T-cell (primary cell): Measurements from ENCODE around the gene IQSEC3. TPM values are rescaled to one million over a fixed set of nuclear protein-coding genes. Genes with fewer than 3 reads are reported as not detected.
A peak's percentile ranks its signal among the peaks of the same experiment; 100 is the strongest.
"Not testable (repeated sequence)": the region's sequence is repeated elsewhere in the genome, so short reads cannot be mapped to it uniquely, and the experiment has no call there.

Experiments
- ATAC-seq, 4 experiments: fragments of 200-7000 bp in 3 of 4; fragments of 150-1000 bp in 1 of 4; cut with Tn5 transposase; replicated peaks in 1 of 4; 1 replicate in 3 of 4; 2 replicates in 1 of 4; pipeline ENCODE4 v1.10.0; 2021; ENCODE audit warnings: moderate library complexity in 3 of 4, mild to moderate bottlenecking in 2 of 4, moderate number of reproducible peaks in 1 of 4
- CTCF ChIA-PET, 2 donors: fragments of 300-600 bp; sonication (Branson Sonifier 250); formaldehyde crosslinking; loops; one replicate each; lab custom pipeline; 2022; ENCODE audit warnings: antibody characterized with exemption in 2 of 2; lab: Charles Lee
- POLR2A ChIA-PET, 2 donors: fragments of 300-600 bp; sonication (Branson Sonifier 250); formaldehyde crosslinking; loops; one replicate each; lab custom pipeline; 2022; ENCODE audit warnings: antibody characterized with exemption in 2 of 2; lab: Charles Lee
- DNase-seq, 35 experiments: peaks; one replicate each; pipeline versions ENCODE4 v3.0.0 to v3.0.0-alpha.2; 2013 to 2023
- H3K27ac ChIP-seq: one replicate; pipeline ENCODE4 v1.5.1; 2013; ENCODE audit warnings: low read length
- H3K27me3 ChIP-seq, 2 experiments: replicated peaks in 1 of 2; 1 replicate in 1 of 2; 2 replicates in 1 of 2; pipeline versions ENCODE4 v1.6.1 to v1.7.0; 2013; ENCODE audit warnings: low read length in 1 of 2, mixed read lengths in 1 of 2; ENCODE audit not compliant: control insufficient read depth in 2 of 2, insufficient read depth in 2 of 2; ENCODE audit errors: extremely low read depth in 1 of 2
- H3K36me3 ChIP-seq, 2 donors: 1 replicate in 1 of 2; 2 replicates in 1 of 2; pipeline versions ENCODE4 v1.6.1 to v1.7.0; 2013; ENCODE audit warnings: low read length in 1 of 2; ENCODE audit not compliant: control insufficient read depth in 2 of 2, insufficient read depth in 1 of 2; ENCODE audit errors: extremely low read depth in 1 of 2
- H3K4me1 ChIP-seq, 2 experiments: 1 replicate in 1 of 2; 2 replicates in 1 of 2; pipeline versions ENCODE4 v1.6.1 to v1.7.0; 2013; ENCODE audit warnings: low read length in 2 of 2, mixed read lengths in 1 of 2; ENCODE audit not compliant: insufficient read depth in 2 of 2, control insufficient read depth in 1 of 2; ENCODE audit errors: extremely low read depth in 1 of 2
- H3K4me3 ChIP-seq, 2 donors: 1 replicate in 1 of 2; 2 replicates in 1 of 2; pipeline versions ENCODE4 v1.5.1 to v1.7.0; 2013; ENCODE audit warnings: mild to moderate bottlenecking in 2 of 2, low read length in 1 of 2, moderate library complexity in 1 of 2; ENCODE audit not compliant: control insufficient read depth in 1 of 2; ENCODE audit errors: extremely low read depth in 1 of 2
- H3K9me3 ChIP-seq: 2 replicates; pipeline ENCODE4 v1.7.0; 2013
- H3K27ac Mint-ChIP-seq, 2 donors: one replicate each; pipeline ENCODE4 v1.8.0; 2020 to 2021; ENCODE audit warnings: mild to moderate bottlenecking in 2 of 2, mixed read lengths in 2 of 2
- H3K27me3 Mint-ChIP-seq, 2 donors: one replicate each; pipeline ENCODE4 v1.8.0; 2021 to 2022; ENCODE audit warnings: mixed read lengths in 2 of 2
- H3K36me3 Mint-ChIP-seq: one replicate; pipeline ENCODE4 v1.8.0; 2021; ENCODE audit warnings: mixed read lengths
- H3K4me1 Mint-ChIP-seq, 3 donors: one replicate each; pipeline ENCODE4 v1.8.0; 2020 to 2022; ENCODE audit warnings: mixed read lengths in 3 of 3, mild to moderate bottlenecking in 1 of 3
- H3K4me3 Mint-ChIP-seq, 3 donors: one replicate each; pipeline ENCODE4 v1.8.0; 2020 to 2022; ENCODE audit warnings: mild to moderate bottlenecking in 3 of 3, mixed read lengths in 3 of 3, moderate library complexity in 3 of 3
- H3K9me3 Mint-ChIP-seq, 3 donors: one replicate each; pipeline ENCODE4 v1.8.0; 2020 to 2022; ENCODE audit warnings: mixed read lengths in 3 of 3
- WGBS: methylation state at CpG from one replicate; pipeline ENCODE4 v1.1.5; 2013; ENCODE audit warnings: missing lambda C conversion rate; ENCODE audit not compliant: insufficient coverage; 5-methylcytosine and 5-hydroxymethylcytosine counted together
- total RNA-seq, 35 experiments: library from RNA in 6 of 35; stranded (reverse) in 6 of 35; fragments of 120-200 nt in 1 of 35; gene quantifications; one replicate each; pipeline versions ENCODE4 v1.2.1 to v1.2.4 and lab custom pipeline; 2013 to 2026

The IQSEC3 gene
- total RNA-seq, 5 donors from 2014 or later (not counting 1 experiment from before 2014, with no cell fraction given): 0.30 to 7.3 (median 2.9) TPM

- 52% methylated on average over 4 of the region's 5 CpGs for WGBS
- H3K27ac Mint-ChIP-seq, H3K4me1 ChIP-seq, H3K9me3 Mint-ChIP-seq, H3K4me1 Mint-ChIP-seq, POLR2A ChIA-PET, H3K4me3 Mint-ChIP-seq, H3K36me3 Mint-ChIP-seq, H3K9me3 ChIP-seq, H3K36me3 ChIP-seq, ATAC-seq, CTCF ChIA-PET, H3K27ac ChIP-seq, DNase-seq, H3K4me3 ChIP-seq: not testable (repeated sequence)
- peaks cover 50 to 64% of the 10 kb centered on the region in 2 donors for H3K27me3 Mint-ChIP-seq
- H3K27me3 ChIP-seq: peaks cover 6 to 26% of the 10 kb centered on the region in 2 experiments
Measured at GRCh38 chr12:51087-51486, 15.5 kb upstream of the IQSEC3 start.

GRCh38 chr12:51962-52361, 14.6 kb upstream of the IQSEC3 start:
- H3K9me3 ChIP-seq, H3K36me3 ChIP-seq, H3K4me3 ChIP-seq, H3K4me1 Mint-ChIP-seq, H3K4me1 ChIP-seq, H3K36me3 Mint-ChIP-seq, POLR2A ChIA-PET, H3K27ac Mint-ChIP-seq, H3K27ac ChIP-seq, H3K4me3 Mint-ChIP-seq, CTCF ChIA-PET, DNase-seq, H3K9me3 Mint-ChIP-seq, ATAC-seq: not testable (repeated sequence)
- H3K27me3 Mint-ChIP-seq: peaks cover 53 to 67% of the 10 kb centered on the region in 2 donors
- WGBS: 67% methylated on average over 5 of the region's 6 CpGs
- peaks cover 6 to 34% of the 10 kb centered on the region in 2 experiments for H3K27me3 ChIP-seq

DNA sequence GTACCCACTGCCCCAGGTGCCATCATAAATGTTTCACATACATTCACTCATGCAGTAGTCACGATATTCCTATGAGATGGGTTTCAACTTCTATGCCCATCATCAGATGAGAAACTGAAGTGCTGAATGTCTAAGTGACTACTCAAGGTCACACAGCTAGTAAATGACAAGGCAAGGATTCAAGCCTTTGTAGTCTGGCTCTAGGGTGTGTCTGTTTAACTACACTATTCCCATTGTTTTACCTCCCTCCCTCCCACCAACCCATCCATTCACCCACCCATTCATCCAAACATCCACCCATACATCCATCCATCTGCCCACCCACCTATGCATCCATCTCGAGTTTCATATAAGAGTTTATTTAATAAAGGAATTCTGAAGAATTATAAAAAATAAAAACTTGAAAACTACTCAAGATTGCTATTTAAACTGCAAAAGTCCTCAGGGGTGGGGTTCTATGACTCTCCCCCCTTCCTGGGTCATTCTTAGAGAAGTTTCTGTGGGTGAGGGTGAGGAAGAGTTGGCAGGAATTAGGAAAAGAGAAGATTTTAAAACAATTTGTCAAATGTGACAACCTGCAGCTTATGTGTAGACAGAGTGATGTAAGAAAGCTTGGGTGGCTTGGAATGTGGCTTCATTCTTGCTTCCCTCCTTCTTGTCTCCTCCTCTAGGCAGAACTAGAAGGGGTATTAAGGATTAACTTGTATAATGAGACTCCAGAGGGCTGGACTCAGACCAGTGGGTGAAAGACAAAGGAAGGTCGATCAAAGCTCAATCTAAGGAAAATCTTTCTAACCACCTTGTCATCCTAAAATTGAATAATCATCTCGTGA, 13.4 kb upstream of the IQSEC3 start:
- peaks cover 6 to 42% of the 10 kb centered on the region in 2 experiments for H3K27me3 ChIP-seq
- peak in 1 of 4 experiments; percentile 12 for ATAC-seq
- POLR2A ChIA-PET, H3K36me3 ChIP-seq, H3K4me1 Mint-ChIP-seq, H3K9me3 ChIP-seq, H3K9me3 Mint-ChIP-seq, H3K4me3 Mint-ChIP-seq, DNase-seq, H3K36me3 Mint-ChIP-seq, H3K4me1 ChIP-seq, CTCF ChIA-PET, H3K27ac ChIP-seq, H3K27ac Mint-ChIP-seq, H3K4me3 ChIP-seq: not testable (repeated sequence)
- no CpG with 5 or more reads among the region's 4 CpGs for WGBS
- H3K27me3 Mint-ChIP-seq: peaks cover 59 to 75% of the 10 kb centered on the region in 2 donors

DNA sequence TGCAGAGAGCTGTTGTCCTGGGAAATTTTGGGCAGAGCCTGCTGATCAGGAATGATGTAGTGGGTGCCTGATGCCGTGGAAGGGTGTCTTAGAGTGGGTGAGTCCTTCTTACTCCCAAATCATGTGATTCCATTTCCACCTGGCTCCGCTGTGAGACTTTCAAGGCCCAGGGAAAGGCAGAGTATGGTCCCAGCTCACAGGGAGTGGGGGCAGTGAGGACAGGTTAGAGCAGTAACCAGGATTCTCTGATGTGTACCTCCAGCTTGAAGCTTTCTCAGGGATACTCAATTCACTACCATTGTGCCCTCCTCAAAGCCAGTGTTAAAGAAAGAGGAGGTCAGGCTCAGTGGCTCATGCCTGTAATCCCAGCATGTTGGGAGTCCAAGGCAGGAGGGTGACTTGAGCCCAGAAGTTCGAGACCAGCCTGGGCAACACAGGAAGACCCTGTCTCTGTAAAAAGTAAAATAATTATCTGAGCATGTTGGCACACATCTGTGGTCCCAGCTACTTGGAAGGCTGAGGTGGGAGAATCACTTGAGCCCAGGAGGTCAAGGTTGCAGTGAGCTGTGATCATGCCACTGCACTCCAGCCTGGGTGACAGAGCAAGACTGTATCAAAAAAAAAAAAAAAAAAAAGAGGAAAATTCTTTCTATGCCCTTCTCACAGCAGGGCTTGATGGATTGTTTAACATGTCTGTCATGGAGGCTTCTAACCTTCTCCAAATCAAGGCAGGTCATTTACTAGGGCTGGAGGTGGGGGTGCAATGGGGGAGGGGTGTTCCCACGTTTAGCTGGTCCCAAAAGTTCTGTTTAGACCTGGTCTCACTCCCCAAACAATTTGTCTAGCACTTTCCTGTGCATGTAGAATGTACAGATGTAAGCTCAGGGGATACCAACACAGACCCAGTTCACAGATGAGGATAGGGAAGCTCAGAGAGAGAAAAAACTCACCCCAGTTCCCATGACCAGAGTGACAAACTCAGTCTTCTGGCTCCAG, 12.5 kb upstream of the IQSEC3 start:
- H3K4me1 Mint-ChIP-seq: no peaks in the 10 kb centered on the region
- Histone ChIP-seq H3K4me1 (no peaks in the 10 kb centered on the region), H3K4me3 (no peak overlapping the region), H3K36me3 (no peaks in the 10 kb centered on the region), H3K9me3 (no peaks in the 10 kb centered on the region), H3K27me3 (peaks cover 6 to 42% of the 10 kb centered on the region in 2 experiments), H3K27ac (no peak overlapping the region)
- no peak overlapping the region for H3K27ac Mint-ChIP-seq
- WGBS: 27% methylated on average over 2 of the region's 4 CpGs
- H3K27me3 Mint-ChIP-seq: peaks cover 63 to 80% of the 10 kb centered on the region in 2 donors
- DNase-seq (no peak), ATAC-seq (no peak)
- no peak overlapping the region for H3K4me3 Mint-ChIP-seq
- peaks cover 6% of the 10 kb centered on the region for H3K36me3 Mint-ChIP-seq
- ChIA-PET POLR2A (no interaction called here), CTCF (no interaction called here)
- H3K9me3 Mint-ChIP-seq: peaks cover 12 to 18% (median 15%) of the 10 kb centered on the region in 3 donors

- CTCF ChIA-PET: no interaction called here
- no peak for ATAC-seq
- Mint-ChIP-seq H3K4me3 (no peak overlapping the region), H3K36me3 (peaks cover 3% of the 10 kb centered on the region), H3K4me1 (no peaks in the 10 kb centered on the region), H3K27ac (no peak overlapping the region), H3K27me3 (peaks cover 70 to 83% of the 10 kb centered on the region in 2 donors), H3K9me3 (peaks cover 18 to 24% (median 19%) of the 10 kb centered on the region in 3 donors)
- no peak for DNase-seq
- 88% methylated on average over 7 of the region's 13 CpGs for WGBS
- Histone ChIP-seq H3K27me3 (peaks cover 6 to 42% of the 10 kb centered on the region in 2 experiments), H3K4me3 (no peak overlapping the region), H3K9me3 (no peaks in the 10 kb centered on the region), H3K4me1 (no peaks in the 10 kb centered on the region), H3K36me3 (no peaks in the 10 kb centered on the region), H3K27ac (no peak overlapping the region)
- POLR2A ChIA-PET: no interaction called here
Measured at GRCh38 chr12:54750-55535, 11.6 kb upstream of the IQSEC3 start.
